Stimulated activated CD4-positive, alpha-beta T cell treated with anti-CD3 and anti-CD28 coated beads, Interleukin-2, amount 100 ng/mL, for 48 hours (primary cell): ENCODE data around the gene ATP5PD.
"Not testable (repeated sequence)": the region's sequence is repeated elsewhere in the genome, so short reads cannot be mapped to it uniquely, and the experiment has no call there.

Experiments used
- DNase-seq, 2 donors: peaks; one replicate each; pipeline ENCODE4 v3.0.0-alpha.2; 2020

Gene ATP5PD

GRCh38 chr17:75077072-75077495 is 30.3 kb upstream of the ATP5PD start:
- no peak for DNase-seq

GRCh38 chr17:75075597-75076336 is 29.0 kb upstream of the ATP5PD start:
- DNase-seq, result no peak

- no peak for DNase-seq
These were observed 27.8 kb upstream of the ATP5PD start for GRCh38 chr17:75074532-75074931.

- DNase-seq, result no peak
These were observed 26.9 kb upstream of the ATP5PD start for GRCh38 chr17:75073618-75074047.

GRCh38 chr17:75072909-75073308 is 26.1 kb upstream of the ATP5PD start:
- not testable (repeated sequence) for DNase-seq

GRCh38 chr17:75071478-75072271 is 24.9 kb upstream of the ATP5PD start:
- DNase-seq, result not testable (repeated sequence)

GRCh38 chr17:75069783-75070182 is 23.0 kb upstream of the ATP5PD start:
- no peak for DNase-seq

- DNase-seq, result no peak
These were observed 22.0 kb upstream of the ATP5PD start for GRCh38 chr17:75068750-75069149.

GRCh38 chr17:75067856-75068255 is 21.1 kb upstream of the ATP5PD start:
- DNase-seq, result no peak

- DNase-seq, result no peak
These were observed 18.9 kb upstream of the ATP5PD start for GRCh38 chr17:75065562-75066151.

GRCh38 chr17:75064867-75065561 is 18.2 kb upstream of the ATP5PD start:
- DNase-seq, result no peak

- DNase-seq, result no peak
These were observed 17.7 kb upstream of the ATP5PD start for GRCh38 chr17:75064460-75064859.

- DNase-seq, result no peak
These were observed 17.3 kb upstream of the ATP5PD start for GRCh38 chr17:75064040-75064439.

GRCh38 chr17:75063626-75064025 is 16.9 kb upstream of the ATP5PD start:
- DNase-seq, result no peak

- DNase-seq, result no peak
These were observed 16.4 kb upstream of the ATP5PD start for GRCh38 chr17:75063201-75063600.

- DNase-seq, result no peak
These were observed 14.8 kb upstream of the ATP5PD start for GRCh38 chr17:75061618-75062017.

GRCh38 chr17:75061055-75061438 is 14.3 kb upstream of the ATP5PD start:
- no peak for DNase-seq

GRCh38 chr17:75060434-75061054 is 13.8 kb upstream of the ATP5PD start:
- no peak for DNase-seq

GRCh38 chr17:75059369-75060345 is 12.9 kb upstream of the ATP5PD start:
- no peak for DNase-seq

- DNase-seq, result no peak
These were observed 5.2 kb upstream of the ATP5PD start for GRCh38 chr17:75051941-75052340.

- DNase-seq, result no peak
These were observed 2.9 kb upstream of the ATP5PD start for GRCh38 chr17:75049706-75050105.
